ENCODE results near the gene CELA2B. TPM values are rescaled to one million over a fixed set of nuclear protein-coding genes. Genes with fewer than 3 reads are reported as not detected.

The CELA2B gene
- total RNA-seq, 3 donors from 2014 or later (not counting 1 experiment from before 2014, with no cell fraction given) = not detected

- Mint-ChIP-seq H3K27ac (no peak overlapping the region), H3K36me3 (no peaks in the 10 kb centered on the region), H3K4me1 (no peaks in the 10 kb centered on the region), H3K4me3 (no peak overlapping the region), H3K27me3 (ENCODE audit: low read depth in 2 of 2) (peaks cover 7 to 9% of the 10 kb centered on the region in 2 donors), H3K9me3 (no peaks in the 10 kb centered on the region)
- WGBS (ENCODE audit: insufficient coverage) = 81% methylated on average over 11 of the region's 11 CpGs
- Histone ChIP-seq H3K27ac (ENCODE audit: low read length) (no peak overlapping the region), H3K36me3 (ENCODE audit: control insufficient read depth, insufficient read depth, low read length) (no peaks in the 10 kb centered on the region), H3K27me3 (ENCODE audit: control insufficient read depth, insufficient read depth, low read length) (no peaks in the 10 kb centered on the region), H3K4me1 (ENCODE audit: control insufficient read depth, insufficient read depth, low read length) (no peaks in the 10 kb centered on the region), H3K9me3 (ENCODE audit: control insufficient read depth, insufficient read depth, low read length) (no peaks in the 10 kb centered on the region), H3K4me3 (ENCODE audit: low read length) (no peak overlapping the region)
- no peak for ATAC-seq
- DNase-seq = no peak
- intact Hi-C loops (cut with micrococcal nuclease) = no loop called here
- no peak for TF ChIP-seq CTCF (IDR thresholded peaks at IDR 0.05)
These were observed 22.2 kb upstream of the CELA2B start for GRCh38 chr1:15453734-15454133.

GRCh38 chr1:15454256-15454655, 21.6 kb upstream of the CELA2B start:
- H3K4me1 Mint-ChIP-seq = no peaks in the 10 kb centered on the region
- 91% methylated on average over 2 of the region's 3 CpGs for WGBS (ENCODE audit: insufficient coverage)
- DNase-seq (no peak), ATAC-seq (no peak)
- Histone ChIP-seq H3K27me3 (ENCODE audit: control insufficient read depth, insufficient read depth, low read length) (no peaks in the 10 kb centered on the region), H3K9me3 (ENCODE audit: control insufficient read depth, insufficient read depth, low read length) (no peaks in the 10 kb centered on the region), H3K4me1 (ENCODE audit: control insufficient read depth, insufficient read depth, low read length) (no peaks in the 10 kb centered on the region), H3K27ac (ENCODE audit: low read length) (no peak overlapping the region), H3K36me3 (ENCODE audit: control insufficient read depth, insufficient read depth, low read length) (no peaks in the 10 kb centered on the region), H3K4me3 (ENCODE audit: low read length) (no peak overlapping the region)
- no peaks in the 10 kb centered on the region for H3K36me3 Mint-ChIP-seq
- H3K27ac Mint-ChIP-seq = no peak overlapping the region
- H3K9me3 Mint-ChIP-seq = no peaks in the 10 kb centered on the region
- no peak for TF ChIP-seq CTCF (IDR thresholded peaks at IDR 0.05)
- H3K4me3 Mint-ChIP-seq = no peak overlapping the region
- intact Hi-C loops (cut with micrococcal nuclease) = no loop called here
- H3K27me3 Mint-ChIP-seq (ENCODE audit: low read depth in 2 of 2) = peaks cover 5 to 9% of the 10 kb centered on the region in 2 donors

GRCh38 chr1:15455522-15455921, 20.4 kb upstream of the CELA2B start:
- DNase-seq (no peak), ATAC-seq (no peak)
- Mint-ChIP-seq H3K9me3 (no peaks in the 10 kb centered on the region), H3K27ac (no peak overlapping the region), H3K36me3 (no peaks in the 10 kb centered on the region), H3K4me3 (no peak overlapping the region), H3K27me3 (ENCODE audit: low read depth in 2 of 2) (peaks cover 0 to 4% of the 10 kb centered on the region in 2 donors), H3K4me1 (no peaks in the 10 kb centered on the region)
- H3K4me1 ChIP-seq (ENCODE audit: control insufficient read depth, insufficient read depth, low read length) = no peaks in the 10 kb centered on the region
- no peaks in the 10 kb centered on the region for H3K9me3 ChIP-seq (ENCODE audit: control insufficient read depth, insufficient read depth, low read length)
- no peak for TF ChIP-seq CTCF (IDR thresholded peaks at IDR 0.05)
- H3K27me3 ChIP-seq (ENCODE audit: control insufficient read depth, insufficient read depth, low read length) = no peaks in the 10 kb centered on the region
- intact Hi-C loops (cut with micrococcal nuclease) = no loop called here
- no peak overlapping the region for H3K27ac ChIP-seq (ENCODE audit: low read length)
- no peaks in the 10 kb centered on the region for H3K36me3 ChIP-seq (ENCODE audit: control insufficient read depth, insufficient read depth, low read length)
- H3K4me3 ChIP-seq (ENCODE audit: low read length) = no peak overlapping the region
- WGBS (ENCODE audit: insufficient coverage) = 87% methylated on average over 6 of the region's 6 CpGs

GRCh38 chr1:15456313-15456954, 19.5 kb upstream of the CELA2B start, which contains the start of gene CELA2A:
Gene CELA2A (plus strand): TSS chr1:15456732. CDS start chr1:15456754, 22 bp downstream.
- Histone ChIP-seq H3K36me3 (ENCODE audit: control insufficient read depth, insufficient read depth, low read length) (no peaks in the 10 kb centered on the region), H3K27ac (ENCODE audit: low read length) (no peak within 1 kb of the TSS), H3K4me3 (ENCODE audit: low read length) (no peak within 1 kb of the TSS), H3K4me1 (ENCODE audit: control insufficient read depth, insufficient read depth, low read length) (no peaks in the 10 kb centered on the region), H3K27me3 (ENCODE audit: control insufficient read depth, insufficient read depth, low read length) (no peaks in the 10 kb centered on the region), H3K9me3 (ENCODE audit: control insufficient read depth, insufficient read depth, low read length) (no peaks in the 10 kb centered on the region)
- intact Hi-C loops (cut with micrococcal nuclease) = no loop called here
- no peak within 1 kb of the TSS for H3K4me3 Mint-ChIP-seq
- H3K27me3 Mint-ChIP-seq (ENCODE audit: low read depth in 2 of 2) = peaks cover 0 to 4% of the 10 kb centered on the region in 2 donors
- H3K36me3 Mint-ChIP-seq = no peaks in the 10 kb centered on the region
- H3K9me3 Mint-ChIP-seq = no peaks in the 10 kb centered on the region
- ATAC-seq (no peak), DNase-seq (no peak)
- WGBS (ENCODE audit: insufficient coverage) = 90% methylated on average over 5 of the region's 8 CpGs
- no peaks in the 10 kb centered on the region for H3K4me1 Mint-ChIP-seq
- H3K27ac Mint-ChIP-seq = no peak within 1 kb of the TSS
- no peak for TF ChIP-seq CTCF (IDR thresholded peaks at IDR 0.05)

Data from natural killer cell (primary cell).